Mesendoderm (in vitro differentiated cells): Measurements from ENCODE around the gene MYO1E.

Experiments
- DNase-seq: peaks from one replicate; pipeline ENCODE4 v3.0.0; 2013
- H2AK5ac ChIP-seq: 2 replicates; pipeline ENCODE4 v1.6.1; 2013; ENCODE audit warnings: low read length, inconsistent platforms
- H2BK120ac ChIP-seq: 2 replicates; pipeline ENCODE4 v1.6.1; 2013; ENCODE audit warnings: low read depth, mild to moderate bottlenecking, low read length, moderate library complexity, mixed read lengths
- H2BK15ac ChIP-seq: replicated peaks from 2 replicates; pipeline ENCODE4 v1.6.1; 2013; ENCODE audit warnings: low read depth, mild to moderate bottlenecking, moderate library complexity
- H2BK5ac ChIP-seq: 2 replicates; pipeline ENCODE4 v1.6.1; 2013; ENCODE audit warnings: low read length, inconsistent platforms
- H3K18ac ChIP-seq: 2 replicates; pipeline ENCODE4 v1.6.1; 2013; ENCODE audit warnings: mild to moderate bottlenecking, low read length, mixed read lengths
- H3K23ac ChIP-seq: one replicate; pipeline ENCODE4 v1.6.1; 2013; ENCODE audit warnings: low read length
- H3K27ac ChIP-seq: 2 replicates; pipeline ENCODE4 v1.5.1; 2013; ENCODE audit warnings: low read depth, mild to moderate bottlenecking, inconsistent platforms, low read length, moderate library complexity
- H3K27me3 ChIP-seq: 2 replicates; pipeline ENCODE4 v1.6.1; 2013; ENCODE audit warnings: low read length, control low read depth, mild to moderate bottlenecking, inconsistent platforms; ENCODE audit not compliant: insufficient read depth, poor library complexity
- H3K36me3 ChIP-seq: 2 replicates; pipeline ENCODE4 v1.6.1; 2013; ENCODE audit warnings: low read length, inconsistent platforms; ENCODE audit not compliant: control insufficient read depth, insufficient read depth
- H3K4ac ChIP-seq: one replicate; pipeline ENCODE4 v1.6.1; 2013; ENCODE audit warnings: low read depth, mild to moderate bottlenecking, low read length, moderate library complexity
- H3K4me1 ChIP-seq: 2 replicates; pipeline ENCODE4 v1.6.1; 2013; ENCODE audit warnings: low read depth, low read length, inconsistent platforms; ENCODE audit not compliant: control insufficient read depth
- H3K4me2 ChIP-seq: 2 replicates; pipeline ENCODE4 v1.6.1; 2013; ENCODE audit warnings: low read length
- H3K4me3 ChIP-seq: 2 replicates; pipeline ENCODE4 v1.5.1; 2013; ENCODE audit warnings: mild to moderate bottlenecking, low read length
- H3K56ac ChIP-seq: one replicate; pipeline ENCODE4 v1.6.1; 2013; ENCODE audit warnings: low read length
- H3K79me1 ChIP-seq: 2 replicates; pipeline ENCODE4 v1.6.1; 2013; ENCODE audit warnings: low read length, inconsistent platforms
- H3K79me2 ChIP-seq: 2 replicates; pipeline ENCODE4 v1.6.1; 2013; ENCODE audit warnings: mild to moderate bottlenecking, low read length; ENCODE audit not compliant: control insufficient read depth, insufficient read depth
- H3K9ac ChIP-seq: 2 replicates; pipeline ENCODE4 v1.6.1; 2013; ENCODE audit warnings: low read length, inconsistent platforms
- H4K5ac ChIP-seq: one replicate; pipeline ENCODE4 v1.6.1; 2013; ENCODE audit warnings: low read length
- H4K8ac ChIP-seq: one replicate; pipeline ENCODE4 v1.6.1; 2013; ENCODE audit warnings: low read depth, mild to moderate bottlenecking, control low read depth, low read length, moderate library complexity
- WGBS: extraction: QIAGEN DNeasy Blood & Tissue Kit; methylation state at CpG from one replicate; pipeline ENCODE4 v1.1.7; 2013; ENCODE audit warnings: low lambda C conversion rate, missing lambda C conversion rate; ENCODE audit not compliant: insufficient coverage; ENCODE audit errors: extremely low coverage; 5-methylcytosine and 5-hydroxymethylcytosine counted together

Gene MYO1E

DNA sequence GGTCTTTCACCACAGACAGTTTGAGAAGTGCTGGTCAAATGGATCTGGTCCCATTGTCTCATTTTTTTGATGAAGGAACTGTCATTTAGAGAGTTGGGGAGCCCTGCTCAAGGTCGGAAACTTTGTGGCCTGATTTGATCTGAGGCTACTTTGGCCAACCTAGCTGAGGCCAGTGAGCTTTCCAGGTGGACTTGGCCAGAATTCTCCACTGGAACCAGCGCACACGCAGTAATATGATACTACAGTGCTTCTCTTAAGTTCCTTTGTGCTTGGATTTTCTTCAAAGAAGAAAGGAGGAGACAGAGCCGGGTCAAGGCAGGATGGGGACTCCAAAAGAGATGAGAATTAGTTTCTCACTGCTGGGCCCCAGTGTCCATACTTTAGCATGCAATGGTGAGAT is 217.2 kb downstream of the MYO1E start:
- Histone ChIP-seq H3K79me1 (no peaks in the 10 kb centered on the region), H2BK15ac (no peak overlapping the region), H3K4me3 (no peak overlapping the region), H3K56ac (no peak overlapping the region), H3K18ac (no peak overlapping the region), H4K8ac (no peak overlapping the region), H3K4me1 (no peaks in the 10 kb centered on the region), H3K27ac (no peak overlapping the region), H3K27me3 (no peaks in the 10 kb centered on the region), H2BK5ac (no peak overlapping the region), H4K5ac (no peak overlapping the region), H3K23ac (no peak overlapping the region), H3K9ac (no peak overlapping the region), H3K79me2 (no peaks in the 10 kb centered on the region), H2AK5ac (no peak overlapping the region), H3K4ac (no peak overlapping the region), H3K4me2 (no peak overlapping the region), H2BK120ac (no peak overlapping the region), H3K36me3 (peaks cover 3% of the 10 kb centered on the region)
- DNase-seq: no peak
- WGBS: no CpG with 5 or more reads among the region's 4 CpGs

DNA sequence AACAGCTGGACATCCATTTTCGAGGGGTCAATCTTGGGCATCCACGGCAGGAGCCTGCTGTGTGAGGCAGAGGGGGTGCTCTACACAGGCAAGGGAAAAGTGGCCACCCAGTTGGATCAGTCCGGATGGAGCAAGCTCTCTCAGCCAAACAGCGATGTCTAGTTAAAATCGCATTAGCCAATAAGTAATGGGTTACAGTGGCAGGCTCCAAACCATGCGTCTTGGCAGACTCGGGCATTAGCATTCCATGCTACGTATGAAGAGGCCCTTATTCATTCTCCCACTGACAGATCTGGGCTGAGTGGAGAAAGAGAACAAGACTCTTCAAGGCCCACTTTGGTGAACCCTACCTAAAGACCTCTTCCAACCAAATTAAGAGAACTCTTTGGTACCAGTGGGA is 218.4 kb downstream of the MYO1E start:
- no peak overlapping the region for H2BK15ac ChIP-seq
- H3K23ac ChIP-seq: no peak overlapping the region
- no peaks in the 10 kb centered on the region for H3K4me1 ChIP-seq
- DNase-seq: no peak
- no peak overlapping the region for H3K4ac ChIP-seq
- no peak overlapping the region for H2AK5ac ChIP-seq
- H4K5ac ChIP-seq: no peak overlapping the region
- H3K27me3 ChIP-seq: no peaks in the 10 kb centered on the region
- WGBS: no CpG with 5 or more reads among the region's 8 CpGs
- no peak overlapping the region for H3K18ac ChIP-seq
- H4K8ac ChIP-seq: no peak overlapping the region
- H3K9ac ChIP-seq: no peak overlapping the region
- no peaks in the 10 kb centered on the region for H3K79me2 ChIP-seq
- H2BK5ac ChIP-seq: no peak overlapping the region
- H3K56ac ChIP-seq: no peak overlapping the region
- H3K79me1 ChIP-seq: no peaks in the 10 kb centered on the region
- H2BK120ac ChIP-seq: no peak overlapping the region
- H3K27ac ChIP-seq: no peak overlapping the region
- H3K36me3 ChIP-seq: peaks cover 4% of the 10 kb centered on the region
- H3K4me3 ChIP-seq: no peak overlapping the region
- no peak overlapping the region for H3K4me2 ChIP-seq

DNA sequence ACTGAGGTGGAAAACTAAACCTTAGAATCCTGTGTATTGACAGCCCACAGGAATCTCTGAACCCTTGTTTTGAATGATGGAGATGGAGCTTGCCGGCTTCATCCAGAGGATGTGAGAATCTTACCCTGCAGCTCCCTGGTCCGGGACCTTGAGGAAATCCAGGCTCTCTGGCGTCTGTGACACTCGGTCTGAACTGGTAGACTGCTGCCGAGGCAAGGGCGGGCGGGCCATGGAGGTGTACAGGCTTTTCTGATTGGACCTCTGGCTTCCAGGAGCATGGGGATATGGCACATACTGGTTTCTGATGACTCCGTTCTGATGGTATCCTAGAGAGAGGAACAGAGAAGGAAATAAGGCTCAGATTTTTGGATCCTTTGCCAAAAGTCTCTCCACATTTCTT is 219.2 kb downstream of the MYO1E start:
- Histone ChIP-seq H2BK5ac (no peak overlapping the region), H3K4me3 (no peak overlapping the region), H4K8ac (no peak overlapping the region), H3K27ac (no peak overlapping the region), H3K56ac (no peak overlapping the region), H3K9ac (no peak overlapping the region), H3K36me3 (peaks cover 4% of the 10 kb centered on the region), H2BK120ac (no peak overlapping the region), H3K18ac (no peak overlapping the region), H3K27me3 (no peaks in the 10 kb centered on the region), H4K5ac (no peak overlapping the region), H3K4ac (no peak overlapping the region), H3K79me2 (no peaks in the 10 kb centered on the region), H3K4me2 (no peak overlapping the region), H3K4me1 (no peaks in the 10 kb centered on the region), H2AK5ac (no peak overlapping the region), H3K79me1 (no peaks in the 10 kb centered on the region), H3K23ac (no peak overlapping the region), H2BK15ac (no peak overlapping the region)
- DNase-seq: no peak
- no CpG with 5 or more reads among the region's 8 CpGs for WGBS

DNA sequence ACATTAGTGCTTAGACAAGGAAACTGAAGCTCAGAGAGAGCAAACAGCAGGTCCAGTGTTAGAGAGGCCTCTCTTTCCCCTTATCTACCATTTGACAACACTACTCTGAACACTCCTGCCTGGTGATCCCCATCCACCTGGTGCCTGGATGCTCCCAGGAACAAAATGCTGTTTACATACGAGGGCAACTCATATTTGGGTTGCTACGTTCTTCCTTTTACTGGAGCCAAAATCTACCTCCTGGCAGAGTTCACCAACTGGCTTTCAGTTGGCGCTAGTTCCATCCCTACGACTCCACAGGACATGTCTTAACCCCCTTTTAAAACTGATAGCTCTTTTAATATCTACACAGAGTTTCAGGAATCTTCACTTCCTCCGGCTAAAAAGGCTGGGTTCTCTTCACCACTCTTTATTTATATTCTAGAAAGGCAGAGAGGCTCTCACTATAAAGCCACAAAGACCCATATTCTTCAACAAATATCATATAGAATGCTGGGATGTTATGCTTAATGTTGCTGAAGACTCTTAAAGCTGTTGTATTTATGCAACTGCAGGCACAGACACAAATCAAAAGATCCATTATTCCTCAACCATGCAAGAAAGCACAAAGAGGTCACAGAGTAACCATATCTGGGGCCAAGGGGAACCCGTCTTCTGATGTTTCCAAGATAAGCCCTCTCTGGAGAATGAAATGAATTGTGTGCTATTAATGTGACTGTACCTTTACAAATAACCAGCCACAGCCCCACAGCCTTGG is 219.8 kb downstream of the MYO1E start:
- no peak overlapping the region for H2BK120ac ChIP-seq
- H3K18ac ChIP-seq: no peak overlapping the region
- no peaks in the 10 kb centered on the region for H3K4me1 ChIP-seq
- H3K79me2 ChIP-seq: no peaks in the 10 kb centered on the region
- H3K4me2 ChIP-seq: no peak overlapping the region
- no peak overlapping the region for H3K9ac ChIP-seq
- H4K5ac ChIP-seq: no peak overlapping the region
- H2BK15ac ChIP-seq: no peak overlapping the region
- no peak overlapping the region for H3K27ac ChIP-seq
- WGBS: no CpG with 5 or more reads among the region's 6 CpGs
- no peak overlapping the region for H4K8ac ChIP-seq
- no peak overlapping the region for H2BK5ac ChIP-seq
- no peak overlapping the region for H3K23ac ChIP-seq
- no peak overlapping the region for H3K56ac ChIP-seq
- H3K4me3 ChIP-seq: no peak overlapping the region
- no peak overlapping the region for H2AK5ac ChIP-seq
- no peaks in the 10 kb centered on the region for H3K27me3 ChIP-seq
- peaks cover 4% of the 10 kb centered on the region for H3K36me3 ChIP-seq
- DNase-seq: no peak
- no peaks in the 10 kb centered on the region for H3K79me1 ChIP-seq
- no peak overlapping the region for H3K4ac ChIP-seq

DNA sequence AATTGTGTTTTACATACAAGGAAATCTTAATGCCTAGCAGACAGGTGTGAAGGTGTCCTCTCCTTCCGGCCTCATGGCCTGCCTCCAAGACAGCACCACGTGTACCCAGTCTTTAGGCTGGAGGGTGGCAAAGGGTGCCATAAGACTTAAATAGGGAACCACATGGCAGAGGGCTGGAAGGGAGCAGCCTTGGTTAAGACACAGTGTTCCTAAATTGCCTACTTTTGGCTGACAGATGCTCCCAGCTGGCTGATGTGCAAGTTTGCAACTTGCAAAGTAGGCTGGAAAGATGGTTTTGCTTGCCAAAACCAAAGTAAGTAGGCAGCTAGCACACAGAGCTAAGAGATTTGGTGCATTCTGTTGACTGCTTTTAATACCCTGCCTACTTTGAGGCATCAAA is 222.5 kb downstream of the MYO1E start:
- H3K4me2 ChIP-seq: no peak overlapping the region
- no peak overlapping the region for H3K56ac ChIP-seq
- H2BK120ac ChIP-seq: no peak overlapping the region
- H3K18ac ChIP-seq: no peak overlapping the region
- H3K4me3 ChIP-seq: no peak overlapping the region
- no peak overlapping the region for H2AK5ac ChIP-seq
- no peak overlapping the region for H2BK15ac ChIP-seq
- no peak overlapping the region for H3K23ac ChIP-seq
- peaks cover 4% of the 10 kb centered on the region for H3K36me3 ChIP-seq
- no peak overlapping the region for H2BK5ac ChIP-seq
- H3K79me1 ChIP-seq: no peaks in the 10 kb centered on the region
- no CpG with 5 or more reads among the region's 2 CpGs for WGBS
- no peaks in the 10 kb centered on the region for H3K4me1 ChIP-seq
- no peak overlapping the region for H4K8ac ChIP-seq
- H3K27ac ChIP-seq: no peak overlapping the region
- no peak overlapping the region for H3K9ac ChIP-seq
- no peak overlapping the region for H4K5ac ChIP-seq
- H3K79me2 ChIP-seq: no peaks in the 10 kb centered on the region
- H3K4ac ChIP-seq: no peak overlapping the region
- no peak for DNase-seq
- H3K27me3 ChIP-seq: no peaks in the 10 kb centered on the region
